Measurements from ENCODE around the gene FHIT.

- TF ChIP-seq CTCF (conservative IDR thresholded peaks at IDR 0.05; ENCODE audit: low read depth, low read length) (no peak), CHD1 (IDR thresholded peaks at IDR 0.05; ENCODE audit: low read depth, low read length) (no peak), RFX5 (IDR thresholded peaks at IDR 0.05; ENCODE audit: low read depth, low read length) (no peak), CEBPB (IDR thresholded peaks at IDR 0.05; ENCODE audit: low read depth, low read length) (no peak), SMC3 (IDR thresholded peaks at IDR 0.05; ENCODE audit: low read depth, low read length) (no peak), MAFK (IDR thresholded peaks at IDR 0.05; ENCODE audit: low read depth, low read length) (no peak), POLR2A (IDR thresholded peaks at IDR 0.05; ENCODE audit: low read depth, low read length) (no peak), MXI1 (IDR thresholded peaks at IDR 0.05; ENCODE audit: borderline replicate concordance, low read depth, low read length) (no peak), NFE2L2 (IDR thresholded peaks at IDR 0.05; ENCODE audit: low read depth, low read length) (no peak), RAD21 (IDR thresholded peaks at IDR 0.05; ENCODE audit: low read length) (no peak)
Measured at GRCh38 chr3:61162965-61163364, 88.3 kb downstream of the FHIT start.
